HuH-7.5 (cell line): ENCODE data around the gene ARHGEF10L.

Source experiments
- DNase-seq: peaks from one replicate; pipeline ENCODE4 v3.0.0; 2011; ENCODE audit warnings: low spot score

ARHGEF10L gene

GRCh38 chr1:17569200-17570139 is 30.0 kb downstream of the ARHGEF10L start:
- DNase-seq, result no peak

GRCh38 chr1:17570228-17570627 is 30.7 kb downstream of the ARHGEF10L start:
- no peak for DNase-seq

GRCh38 chr1:17572264-17572985 is 32.9 kb downstream of the ARHGEF10L start:
- no peak for DNase-seq

- DNase-seq, result no peak
Measured at GRCh38 chr1:17573518-17574041, 34.1 kb downstream of the ARHGEF10L start.

- DNase-seq, result no peak
Measured at GRCh38 chr1:17574516-17574915, 35.0 kb downstream of the ARHGEF10L start.

- no peak for DNase-seq
Measured at GRCh38 chr1:17575797-17576518, 36.5 kb downstream of the ARHGEF10L start.

GRCh38 chr1:17576519-17576853 is 37.0 kb downstream of the ARHGEF10L start:
- DNase-seq, result no peak

GRCh38 chr1:17577907-17578297 is 38.4 kb downstream of the ARHGEF10L start:
- DNase-seq, result no peak

GRCh38 chr1:17579951-17580939 is 40.7 kb downstream of the ARHGEF10L start:
- DNase-seq, result peak; percentile 76

- peak; percentile 52 for DNase-seq
Measured at GRCh38 chr1:17581389-17582123, 42.1 kb downstream of the ARHGEF10L start.

GRCh38 chr1:17582124-17582774 is 42.8 kb downstream of the ARHGEF10L start:
- DNase-seq, result no peak

GRCh38 chr1:17584539-17584938 is 45.0 kb downstream of the ARHGEF10L start:
- DNase-seq, result no peak

GRCh38 chr1:17585266-17585987 is 45.9 kb downstream of the ARHGEF10L start:
- no peak for DNase-seq

GRCh38 chr1:17586172-17586964 is 46.9 kb downstream of the ARHGEF10L start:
- DNase-seq, result no peak

- DNase-seq, result no peak
Measured at GRCh38 chr1:17587693-17588047, 48.2 kb downstream of the ARHGEF10L start.

- peak; percentile 78 for DNase-seq
Measured at GRCh38 chr1:17588048-17588871, 48.8 kb downstream of the ARHGEF10L start.

GRCh38 chr1:17591814-17592430 is 52.4 kb downstream of the ARHGEF10L start:
- peak; percentile 73 for DNase-seq
